DOHH2 (cell line): ENCODE data around the gene EVC2.

ENCODE experiments used
- CTCF ChIP-seq: fragments of 200-600 bp; sonication (generic); IDR thresholded peaks from one replicate; pipeline ENCODE4 v1.5.1; 2014; ENCODE audit warnings: antibody characterized with exemption, mild to moderate bottlenecking, low read depth, low read length; ENCODE audit not compliant: poor library complexity, severe bottlenecking
- EZH2phosphoT487 ChIP-seq: fragments of 200-600 bp; sonication (generic); IDR thresholded peaks from 2 replicates; pipeline ENCODE4 v1.6.1; 2017; ENCODE audit warnings: borderline replicate concordance, mild to moderate bottlenecking, antibody characterized with exemption, low read length, moderate library complexity, mixed read lengths

DNA sequence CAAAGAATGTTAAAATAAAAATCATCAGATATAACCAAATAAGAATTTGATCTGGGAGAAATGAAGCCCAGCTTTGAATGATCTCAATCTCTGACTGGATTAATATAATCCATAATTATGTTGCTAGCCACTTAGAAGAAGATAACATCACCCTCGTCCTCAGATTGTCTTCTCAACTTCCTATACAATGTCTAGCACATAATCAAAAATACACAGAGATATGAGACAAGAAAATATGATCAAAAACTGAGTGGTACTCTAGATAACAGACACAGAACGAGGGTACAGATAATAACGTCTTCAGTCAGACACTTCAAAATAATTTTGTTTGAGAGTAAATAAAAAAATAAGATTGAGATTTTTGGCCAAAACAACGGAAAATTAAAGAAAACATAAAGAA is 47.1 kb downstream of the EVC2 start:
- TF ChIP-seq CTCF, result no peak
- TF ChIP-seq EZH2phosphoT487, result no peak
